Kidney glomerular epithelial cell (primary cell): Measurements from ENCODE around the gene NALCN.
"Not testable (repeated sequence)": the region's sequence is repeated elsewhere in the genome, so short reads cannot be mapped to it uniquely, and the experiment has no call there.

Experiments
- DNase-seq: peaks from one replicate; lab custom pipeline; 2025; lab: John Stamatoyannopoulos, UW

NALCN gene

GRCh38 chr13:101339202-101339601 lies 77.1 kb downstream of the NALCN start:
- no peak for DNase-seq

- DNase-seq, result no peak
These were observed 83.7 kb downstream of the NALCN start for GRCh38 chr13:101332583-101332982.

- DNase-seq, result no peak
These were observed 84.6 kb downstream of the NALCN start for GRCh38 chr13:101331731-101332130.

GRCh38 chr13:101327871-101328270 lies 88.4 kb downstream of the NALCN start:
- DNase-seq, result no peak

- DNase-seq, result no peak
These were observed 89.6 kb downstream of the NALCN start for GRCh38 chr13:101326710-101327109.

- no peak for DNase-seq
These were observed 90.9 kb downstream of the NALCN start for GRCh38 chr13:101325423-101325822.

GRCh38 chr13:101323601-101324000 lies 92.7 kb downstream of the NALCN start:
- DNase-seq, result no peak

- no peak for DNase-seq
These were observed 98.3 kb downstream of the NALCN start for GRCh38 chr13:101317986-101318523.

- not testable (repeated sequence) for DNase-seq
These were observed 102.8 kb downstream of the NALCN start for GRCh38 chr13:101313479-101313878.

- peak; percentile 15 for DNase-seq
These were observed 107.2 kb downstream of the NALCN start for GRCh38 chr13:101309014-101309619.

- DNase-seq, result no peak
These were observed 107.9 kb downstream of the NALCN start for GRCh38 chr13:101308247-101309013.

GRCh38 chr13:101307181-101307701 lies 109.1 kb downstream of the NALCN start:
- peak; percentile 30 for DNase-seq

- DNase-seq, result no peak
These were observed 109.5 kb downstream of the NALCN start for GRCh38 chr13:101306773-101307172.

- DNase-seq, result no peak
These were observed 110.3 kb downstream of the NALCN start for GRCh38 chr13:101305981-101306411.

GRCh38 chr13:101303521-101303920 lies 112.8 kb downstream of the NALCN start:
- no peak for DNase-seq

- no peak for DNase-seq
These were observed 115.3 kb downstream of the NALCN start for GRCh38 chr13:101301053-101301452.

- no peak for DNase-seq
These were observed 115.8 kb downstream of the NALCN start for GRCh38 chr13:101300531-101300930.

GRCh38 chr13:101298517-101298916 lies 117.8 kb downstream of the NALCN start:
- DNase-seq, result no peak

GRCh38 chr13:101297794-101298193 lies 118.5 kb downstream of the NALCN start:
- no peak for DNase-seq

GRCh38 chr13:101292711-101293110 lies 123.6 kb downstream of the NALCN start:
- DNase-seq, result no peak

GRCh38 chr13:101291646-101292515 lies 124.4 kb downstream of the NALCN start:
- no peak for DNase-seq

- DNase-seq, result no peak
These were observed 125.1 kb downstream of the NALCN start for GRCh38 chr13:101291206-101291605.
